T follicular helper cell (primary cell): Measurements from ENCODE around the gene CDK5RAP2.
"Not testable (repeated sequence)": the region's sequence is repeated elsewhere in the genome, so short reads cannot be mapped to it uniquely, and the experiment has no call there.

Source experiments
- DNase-seq: peaks from one replicate; pipeline ENCODE4 v3.0.0-alpha.2; 2020; ENCODE audit warnings: low read depth

Gene CDK5RAP2

DNA sequence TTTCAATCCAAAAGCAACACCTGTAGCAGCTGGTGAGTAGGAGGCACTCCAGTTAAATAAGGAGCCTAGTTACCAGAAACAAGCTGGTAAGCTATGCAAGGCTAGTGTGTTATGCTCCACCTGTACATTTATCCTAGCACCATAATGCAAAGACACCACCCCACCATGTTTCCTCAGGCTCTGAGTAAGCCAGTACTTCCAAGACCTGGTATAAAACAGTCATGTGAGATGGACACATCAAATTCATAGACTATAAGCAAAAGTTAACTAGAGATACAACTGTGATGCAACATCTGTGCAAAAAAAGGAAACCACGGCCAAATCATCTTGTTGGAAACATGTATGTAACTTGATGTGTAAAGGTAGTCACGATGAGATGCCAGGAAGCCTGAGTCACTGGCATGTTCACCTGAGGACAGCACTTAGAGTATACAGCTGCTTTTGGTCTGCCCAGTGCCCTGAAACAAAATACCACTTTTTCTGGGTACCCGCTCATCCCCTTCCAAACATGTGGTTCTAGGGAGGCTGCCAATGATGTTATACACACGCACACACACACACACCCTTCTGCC is 66.1 kb downstream of the CDK5RAP2 start:
- DNase-seq, result no peak

DNA sequence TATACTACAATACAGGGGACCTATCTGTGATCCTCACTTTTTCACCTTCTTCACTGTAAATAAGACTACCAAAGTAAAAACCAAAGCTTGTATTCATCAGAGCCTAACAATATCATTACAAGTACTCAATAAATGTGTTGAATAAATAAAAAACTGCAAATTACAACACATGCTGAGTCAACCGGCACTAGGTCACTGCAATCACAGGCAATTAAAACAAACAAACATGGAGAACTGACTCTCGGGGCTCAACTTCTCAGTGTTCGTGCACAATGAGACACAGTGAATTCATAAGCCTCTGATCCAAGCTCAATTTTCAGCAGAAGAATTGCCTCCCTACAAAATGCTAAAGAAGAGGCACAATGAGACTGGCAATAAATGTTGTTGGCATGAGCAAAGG is 69.2 kb downstream of the CDK5RAP2 start:
- DNase-seq, result no peak

DNA sequence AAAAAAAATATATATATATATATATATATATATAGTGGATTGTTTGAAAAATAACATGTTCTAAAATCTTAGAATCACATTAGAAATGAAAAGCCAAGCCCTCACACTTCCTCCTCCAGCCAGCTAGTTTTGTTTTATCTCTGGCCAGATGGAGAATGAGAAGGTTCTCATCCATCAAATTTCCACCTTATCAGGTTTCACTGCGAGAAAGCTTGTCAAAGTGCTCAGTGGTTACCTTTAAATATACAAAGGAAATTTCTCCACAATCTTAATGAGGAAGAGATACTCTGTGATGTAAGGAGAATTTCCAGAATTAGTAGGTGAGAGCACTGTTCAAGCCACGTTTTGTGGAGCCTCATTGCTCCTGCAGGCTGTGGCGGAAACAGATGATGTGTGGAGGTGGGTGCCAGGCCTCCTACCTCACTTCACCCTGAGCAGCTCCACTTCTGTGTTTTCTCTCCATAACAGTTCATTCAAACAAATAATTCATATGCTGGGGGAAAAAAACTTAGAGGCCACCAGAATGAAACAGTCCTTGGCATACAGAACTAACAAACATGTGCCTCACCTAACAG is 71.9 kb downstream of the CDK5RAP2 start:
- no peak for DNase-seq

DNA sequence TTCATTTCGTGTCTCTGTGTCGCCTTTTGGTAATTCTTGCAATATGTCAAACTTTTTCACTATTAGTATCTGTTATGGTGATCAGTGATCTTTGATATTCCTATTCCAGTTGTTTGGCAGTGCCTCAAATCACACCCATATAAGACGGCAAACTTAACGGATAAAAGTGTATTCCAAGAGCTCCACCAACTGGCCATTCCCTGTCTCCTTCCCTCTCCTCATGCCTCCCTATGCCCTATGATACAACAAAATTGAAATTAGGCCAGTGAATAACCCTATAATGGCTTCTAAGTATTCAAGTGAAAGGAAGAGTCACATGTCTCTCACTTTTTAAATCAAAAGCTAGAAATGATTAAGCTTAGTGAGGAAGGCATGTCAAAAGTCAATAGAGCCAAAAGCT is 74.8 kb downstream of the CDK5RAP2 start:
- no peak for DNase-seq

DNA sequence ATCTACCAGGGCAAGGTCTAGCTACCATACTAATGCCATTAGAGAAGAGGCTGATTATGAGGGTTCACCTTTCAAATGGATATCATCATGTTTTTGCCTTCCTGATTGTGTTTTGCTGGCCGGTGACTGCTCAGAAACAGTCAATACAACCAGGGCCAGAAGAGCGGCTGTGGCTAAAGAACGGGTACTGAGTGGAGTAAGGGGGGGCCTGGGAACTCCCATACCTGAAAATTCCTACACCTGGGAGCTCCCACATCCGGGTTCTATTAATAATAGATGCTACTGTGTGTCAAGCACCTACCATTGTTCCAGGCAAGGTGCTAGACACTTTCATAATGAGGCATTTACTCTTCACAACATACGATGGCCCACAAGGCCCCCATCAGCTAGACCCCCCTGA is 79.2 kb downstream of the CDK5RAP2 start:
- DNase-seq, result no peak

DNA sequence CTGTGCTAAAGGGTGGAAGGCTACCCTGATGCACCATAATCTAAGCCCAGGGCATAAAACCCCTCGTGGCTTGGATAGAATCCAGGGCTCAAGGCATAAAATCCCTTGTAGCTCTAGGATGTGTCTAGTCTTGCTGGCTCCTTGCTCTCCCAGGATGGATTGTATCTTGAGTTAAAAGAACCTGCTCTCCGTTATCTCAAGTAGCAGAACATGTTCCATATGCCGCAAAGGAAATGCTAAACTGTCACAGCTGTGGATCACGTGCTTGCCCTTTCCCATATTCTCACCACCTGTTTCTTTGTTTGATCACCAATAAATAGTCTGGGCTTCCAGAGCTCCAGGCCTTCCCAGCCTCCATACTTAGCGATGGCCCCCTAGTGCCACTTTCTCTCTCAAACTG is 82.1 kb downstream of the CDK5RAP2 start:
- DNase-seq, result not testable (repeated sequence)

DNA sequence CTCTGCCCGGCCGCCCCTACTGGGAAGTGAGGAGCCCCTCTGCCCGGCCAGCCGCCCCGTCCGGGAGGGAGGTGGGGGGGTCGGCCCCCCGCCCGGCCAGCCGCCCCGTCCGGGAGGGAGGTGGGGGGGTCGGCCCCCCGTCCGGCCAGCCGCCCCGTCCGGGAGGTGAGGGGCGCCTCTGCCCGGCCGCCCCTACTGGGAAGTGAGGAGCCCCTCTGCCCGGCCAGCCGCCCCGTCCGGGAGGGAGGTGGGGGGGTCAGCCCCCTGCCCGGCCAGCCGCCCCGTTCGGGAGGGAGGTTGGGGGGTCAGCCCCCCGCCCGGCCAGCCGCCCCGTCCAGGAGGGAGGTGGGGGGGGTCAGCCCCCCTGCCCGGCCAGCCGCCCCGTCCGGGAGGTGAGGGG is 83.5 kb downstream of the CDK5RAP2 start:
- not testable (repeated sequence) for DNase-seq

DNA sequence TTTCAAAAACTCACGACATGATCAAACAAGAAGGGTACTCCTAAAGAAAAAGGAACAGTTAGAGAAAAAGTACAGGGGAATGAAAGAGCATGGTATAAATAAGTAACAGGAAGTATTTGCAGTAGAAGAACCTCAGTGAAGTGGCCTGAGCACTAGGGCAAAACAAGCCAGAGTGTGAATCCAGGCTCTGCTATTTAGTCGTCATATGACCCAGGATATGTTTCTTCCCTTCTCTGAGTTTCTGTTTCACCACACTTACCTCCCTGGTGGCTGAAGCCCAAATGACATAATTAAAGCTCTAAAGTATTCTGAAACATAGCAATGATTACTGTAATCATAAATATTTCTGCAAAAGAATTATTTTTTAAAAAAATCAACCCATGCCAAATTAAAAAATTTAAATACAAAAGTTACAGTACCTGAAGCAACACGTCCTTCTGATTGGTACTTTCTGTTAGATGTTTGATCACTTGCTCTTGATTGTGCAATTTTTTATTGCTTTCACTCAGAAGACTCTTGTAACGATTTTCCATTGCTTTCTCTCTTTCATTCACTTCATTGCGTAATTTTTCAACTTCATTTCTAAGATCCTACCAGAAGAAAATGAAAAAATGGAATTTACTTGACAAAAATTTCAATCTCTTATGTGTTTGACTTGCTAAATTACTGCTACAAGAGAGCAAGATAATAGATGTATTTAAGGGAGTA is 88.9 kb downstream of the CDK5RAP2 start:
- DNase-seq, result no peak

DNA sequence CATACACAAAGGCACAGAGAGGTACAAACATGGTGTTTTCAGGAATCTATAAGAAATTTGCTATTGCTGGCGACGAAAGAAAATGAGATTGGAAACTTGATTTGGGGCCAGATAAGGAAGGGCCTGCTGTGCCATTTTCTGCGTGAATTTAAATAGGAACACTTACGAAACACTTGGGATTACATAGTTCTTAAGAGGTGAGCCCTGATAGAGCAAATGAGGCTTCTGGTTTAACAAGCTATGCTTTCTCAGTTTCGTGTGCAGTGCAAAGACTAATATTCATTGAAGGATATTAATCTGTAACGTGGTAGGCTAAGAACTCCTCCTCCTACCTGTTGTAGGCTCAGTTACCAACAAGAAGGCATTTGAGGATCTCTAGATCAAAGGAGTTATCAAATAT is 93.1 kb downstream of the CDK5RAP2 start:
- DNase-seq, result no peak

DNA sequence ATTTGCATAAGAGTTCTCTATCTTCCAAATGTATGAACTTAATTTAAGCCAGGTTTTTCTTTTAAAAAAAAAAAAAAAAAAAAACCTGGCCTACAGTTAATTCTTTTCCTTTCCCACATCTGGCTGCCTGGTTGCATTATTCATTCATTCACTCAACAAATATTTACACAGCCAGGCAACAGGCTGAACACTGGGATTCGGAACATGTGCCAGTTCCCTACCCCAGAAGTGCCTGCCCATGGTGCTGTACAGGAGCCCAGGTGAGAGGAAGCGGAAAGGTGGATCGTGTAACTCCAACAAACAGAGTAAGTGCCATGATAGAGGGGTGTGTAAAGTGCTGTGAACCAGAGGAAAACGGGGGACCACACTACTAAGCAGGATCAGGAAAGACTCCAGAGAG is 93.6 kb downstream of the CDK5RAP2 start:
- no peak for DNase-seq

DNA sequence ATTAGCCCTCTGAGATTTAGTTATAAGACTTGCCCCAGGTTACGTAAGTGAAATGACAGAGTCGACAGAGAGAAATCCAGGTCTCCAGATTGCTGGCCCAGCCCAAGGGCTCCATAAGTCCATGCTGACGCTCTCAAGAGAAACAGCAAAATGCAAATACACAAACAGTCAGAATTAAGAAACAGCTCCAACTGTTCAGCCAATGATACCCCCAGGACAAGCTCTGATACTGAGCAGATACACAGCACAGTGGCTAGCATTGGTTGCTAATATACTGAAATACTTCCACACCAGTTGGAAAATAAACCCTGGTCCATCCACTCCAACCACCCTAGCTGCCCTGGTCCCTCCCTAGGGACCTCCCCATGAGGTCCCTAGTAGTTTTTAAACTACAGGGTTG is 94.2 kb downstream of the CDK5RAP2 start:
- DNase-seq, result no peak

DNA sequence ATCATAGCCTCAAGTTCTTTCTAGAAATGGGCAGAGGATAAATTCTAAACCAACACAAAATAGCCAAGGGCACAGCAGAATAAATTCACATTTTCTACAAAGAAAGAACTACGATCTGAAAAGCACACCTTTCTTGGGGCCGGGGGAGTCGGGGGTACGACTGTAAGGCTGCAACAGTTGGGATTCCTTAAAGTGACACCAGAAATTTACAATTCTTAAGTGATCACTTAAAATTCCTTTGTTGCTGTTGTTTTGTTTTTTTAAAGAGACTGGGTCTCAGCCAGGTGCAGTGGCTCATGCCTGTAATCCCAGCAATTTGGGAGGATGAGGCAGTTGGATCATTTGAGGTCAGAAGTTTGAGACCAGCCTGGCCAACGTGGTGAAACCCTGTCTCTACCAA is 95.8 kb downstream of the CDK5RAP2 start:
- DNase-seq, result no peak

DNA sequence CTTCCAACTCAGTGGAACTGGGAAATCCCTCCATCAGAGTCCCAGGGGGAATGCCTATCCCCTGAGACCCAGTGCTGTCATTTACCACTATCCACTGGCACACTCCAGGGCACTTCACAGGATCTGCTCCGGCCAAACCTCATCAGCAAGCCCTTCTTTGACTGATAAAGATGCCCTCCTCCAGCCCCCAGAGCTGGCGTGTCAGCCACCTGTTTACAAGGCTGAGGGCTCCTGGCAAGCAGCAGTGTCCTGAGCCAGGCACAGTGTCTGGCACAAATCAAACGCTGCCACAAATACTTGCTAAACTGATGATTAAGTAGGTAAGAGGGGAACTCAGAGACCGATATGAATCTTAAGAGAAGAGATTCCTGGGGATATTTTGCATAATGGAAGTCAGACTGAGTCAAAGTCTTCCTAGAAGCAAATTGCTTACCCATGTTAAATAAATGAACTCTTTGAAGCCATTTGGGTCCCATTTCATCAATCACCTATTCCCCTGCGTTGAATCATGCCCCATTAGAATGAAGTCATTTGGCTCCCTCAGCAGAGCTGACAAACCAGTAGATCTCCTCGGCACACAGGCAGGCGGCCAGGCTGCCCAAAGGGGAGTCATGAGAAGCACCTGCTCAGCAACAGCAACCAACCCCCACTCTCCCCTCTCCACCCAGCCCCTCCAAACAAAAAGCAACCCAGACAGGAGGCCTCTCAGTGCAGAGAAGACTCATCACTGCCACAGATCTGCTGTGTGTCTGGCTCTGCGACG is 97.4 kb downstream of the CDK5RAP2 start:
- DNase-seq, result no peak

DNA sequence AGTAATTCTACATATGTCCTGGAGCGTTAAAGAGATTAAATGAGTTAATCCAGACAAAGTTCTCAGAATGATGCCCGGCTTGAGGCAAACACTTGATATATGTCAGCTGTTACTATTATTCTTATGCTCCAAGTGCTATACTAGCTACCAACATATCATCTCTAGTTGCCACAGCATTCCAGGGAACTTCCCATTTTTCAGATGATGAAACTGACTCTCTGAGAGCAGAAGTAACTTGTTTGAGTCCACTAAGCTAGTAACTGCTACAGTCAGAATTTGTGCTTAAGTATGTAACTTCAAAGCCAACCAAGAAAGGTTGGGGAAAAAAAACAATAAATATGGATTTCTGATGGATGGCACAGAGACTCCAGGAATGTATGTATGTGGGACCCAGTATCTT is 98.1 kb downstream of the CDK5RAP2 start:
- DNase-seq, result no peak

DNA sequence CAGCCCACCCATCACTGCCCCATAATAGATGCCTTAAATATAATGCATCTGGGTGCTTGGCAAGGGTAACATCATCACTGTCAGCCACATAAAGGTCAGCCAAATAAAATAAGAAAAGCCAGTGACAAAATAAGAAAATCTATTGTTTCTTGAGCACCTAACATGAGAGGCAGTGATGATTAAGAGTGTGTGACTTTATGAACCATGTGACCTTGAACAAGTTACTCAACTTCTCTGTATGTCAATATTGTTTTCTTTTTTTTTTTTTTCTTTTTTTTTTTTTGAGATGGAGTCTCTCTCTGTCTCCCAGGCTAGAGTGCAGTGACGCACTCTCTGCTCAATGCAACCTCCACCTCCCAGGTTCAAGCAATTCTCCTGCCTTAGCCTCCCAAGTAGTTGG is 98.7 kb downstream of the CDK5RAP2 start:
- DNase-seq, result no peak

DNA sequence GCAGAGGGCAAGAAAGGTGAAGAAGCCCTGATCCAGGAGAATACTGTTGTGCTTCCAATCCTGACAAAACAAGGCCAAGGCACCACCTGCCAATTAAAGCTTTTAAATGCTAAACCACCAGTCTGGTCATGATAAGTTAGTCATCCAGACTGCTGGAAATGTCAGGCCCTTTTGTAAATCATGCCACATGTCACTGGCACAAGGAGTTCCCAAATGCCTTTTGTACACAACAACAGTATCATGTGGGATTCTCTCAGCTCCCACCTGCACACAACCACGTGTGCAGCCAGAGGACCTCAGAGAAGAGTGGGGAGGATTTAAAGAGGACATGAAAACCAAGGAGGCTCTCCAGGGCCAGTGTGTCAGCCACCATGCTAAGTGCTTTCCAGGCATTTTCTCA is 99.3 kb downstream of the CDK5RAP2 start:
- DNase-seq, result no peak

DNA sequence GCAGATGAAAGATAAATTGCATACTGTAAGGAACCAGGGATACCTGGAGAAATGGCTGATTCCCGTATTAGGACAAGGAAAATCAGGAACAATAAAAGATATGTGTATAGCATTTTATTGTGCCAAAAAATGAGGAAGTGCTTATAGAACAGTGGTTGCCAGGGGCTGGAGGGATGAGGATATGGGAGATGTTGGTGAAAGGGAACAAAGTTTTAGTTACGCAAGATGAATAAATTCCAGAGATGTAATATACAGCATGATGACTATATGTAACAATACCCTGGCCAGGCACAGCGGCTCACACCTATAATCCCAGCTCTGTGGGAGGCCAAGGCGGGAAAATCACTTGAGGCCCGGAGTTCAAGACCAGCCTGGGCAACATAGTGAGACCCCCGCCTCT is 101.8 kb downstream of the CDK5RAP2 start:
- no peak for DNase-seq

DNA sequence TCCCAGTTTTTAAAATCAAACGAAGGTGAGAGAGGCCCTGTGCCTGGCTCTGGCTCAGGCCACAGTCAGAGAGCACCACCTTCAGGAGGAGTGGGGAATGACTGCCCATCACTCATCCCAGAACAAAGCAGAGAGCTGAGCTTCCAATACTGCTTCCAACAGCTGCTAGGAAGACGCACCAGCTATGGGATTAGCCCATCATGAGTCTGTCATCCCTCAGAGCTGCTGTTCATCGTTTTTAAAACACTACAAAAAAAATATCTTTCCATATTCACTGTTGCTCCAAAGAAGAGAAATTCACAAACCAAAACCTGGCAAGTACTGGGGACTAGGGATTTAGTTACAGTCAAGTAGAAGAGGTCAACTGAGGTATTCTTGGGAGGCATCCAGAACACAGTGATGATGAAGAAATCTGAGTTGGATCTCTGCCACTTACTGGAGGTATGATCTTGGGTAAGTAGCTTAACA is 102.4 kb downstream of the CDK5RAP2 start:
- no peak for DNase-seq

DNA sequence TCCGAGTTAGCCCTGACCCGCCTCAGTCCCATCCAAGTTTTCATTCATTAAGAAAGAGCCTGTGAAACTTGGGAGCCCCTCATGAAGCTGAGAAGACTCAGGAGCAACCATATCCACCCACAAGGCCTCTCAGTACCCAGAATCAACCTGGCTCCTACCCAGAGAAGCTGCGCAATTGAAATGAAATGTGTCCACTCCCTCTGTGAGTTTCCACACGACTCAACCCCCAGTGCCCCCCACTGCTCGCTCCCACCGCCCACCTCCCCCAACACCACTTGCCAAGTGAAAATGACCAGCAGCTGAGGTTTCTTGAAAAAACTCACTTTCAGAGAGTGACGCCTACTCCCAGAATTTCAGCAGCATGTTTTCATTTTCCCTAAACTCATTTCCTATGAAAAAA is 104.6 kb downstream of the CDK5RAP2 start:
- DNase-seq, result no peak

DNA sequence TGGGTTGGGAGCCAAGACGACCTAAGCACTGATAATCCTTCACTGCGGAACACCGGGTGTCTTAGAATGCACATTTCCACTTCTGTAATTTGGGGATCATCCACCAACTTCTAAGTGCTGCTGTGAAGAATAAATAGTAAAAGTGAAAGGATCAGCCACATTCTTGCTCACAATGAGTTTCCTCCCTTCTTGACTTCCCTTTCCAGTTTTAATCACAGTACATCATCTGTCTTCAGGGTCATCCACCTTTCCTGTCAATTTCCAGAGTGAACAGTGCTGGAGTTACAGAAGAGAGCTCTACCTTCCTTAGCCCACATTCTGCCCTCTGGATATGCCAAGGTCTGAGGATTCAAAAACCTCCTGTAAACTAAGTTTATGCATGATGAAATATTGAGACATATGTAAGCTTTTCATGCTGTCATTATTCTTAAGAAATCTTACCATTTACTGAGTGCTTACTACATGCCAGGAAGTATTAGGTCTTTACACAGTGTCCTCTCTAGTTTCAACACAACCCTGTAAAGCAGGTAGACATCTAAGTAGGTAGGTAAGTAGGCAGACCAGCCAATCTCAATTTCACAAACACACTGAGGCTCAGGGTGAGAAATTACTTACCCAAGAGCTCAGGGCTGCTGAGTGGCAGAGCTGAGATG is 105.2 kb downstream of the CDK5RAP2 start:
- DNase-seq, result no peak

DNA sequence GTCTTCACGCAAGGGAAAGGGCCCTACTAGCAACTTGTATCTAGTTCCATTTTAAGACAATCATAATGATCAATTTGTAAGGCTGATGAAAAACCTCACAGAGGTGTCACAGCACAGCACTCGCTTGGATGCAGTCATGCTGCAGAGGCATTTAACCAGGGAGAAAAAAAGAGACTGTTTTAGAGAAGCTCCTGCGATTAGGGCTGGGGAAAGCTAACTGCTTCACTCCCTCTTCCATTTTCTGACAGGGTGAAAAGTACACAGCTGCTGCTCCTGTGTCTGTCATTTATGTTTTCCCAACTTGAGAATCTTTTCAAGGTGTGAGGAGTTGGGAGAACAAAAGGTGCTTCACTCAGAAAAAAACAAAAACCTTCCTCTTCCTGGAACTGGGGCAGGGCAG is 106.4 kb downstream of the CDK5RAP2 start:
- no peak for DNase-seq

DNA sequence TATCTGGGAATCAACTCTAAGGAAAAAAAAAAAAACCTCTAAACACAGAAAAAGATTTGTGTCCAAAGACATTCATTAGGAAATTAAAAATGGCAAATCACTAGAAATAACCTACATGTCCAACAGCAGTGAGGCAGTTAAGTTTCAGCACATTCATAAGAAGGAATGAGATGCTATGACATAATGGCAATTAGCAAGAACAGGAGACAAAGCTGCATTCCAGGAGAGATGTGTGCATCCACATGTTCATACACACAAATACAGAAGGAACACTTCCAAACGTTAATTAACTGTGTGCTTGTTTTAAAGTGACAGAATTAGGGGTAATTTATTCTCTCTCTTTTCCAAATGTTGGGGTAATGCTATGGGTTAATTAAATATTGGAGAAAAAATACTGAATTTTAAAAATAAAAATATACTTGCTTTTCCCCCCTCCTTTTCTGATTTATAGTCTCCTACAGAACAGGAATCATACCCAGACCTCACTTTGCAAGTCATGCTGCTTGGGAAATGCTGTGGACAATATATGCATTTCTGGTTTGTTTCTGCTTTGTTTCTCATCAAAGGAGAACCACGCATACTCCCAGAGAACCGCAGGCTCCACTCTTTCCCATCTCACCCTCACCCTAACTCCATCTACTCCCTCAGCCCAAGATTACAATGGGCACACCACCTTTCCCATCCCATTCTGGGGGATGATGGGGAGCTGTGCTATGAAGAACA is 114.1 kb downstream of the CDK5RAP2 start:
- DNase-seq, result no peak
